A549 (cell line): ENCODE measurements around the gene NOSIP. TPM values are rescaled to one million over a fixed set of nuclear protein-coding genes. Genes with fewer than 3 reads are reported as not detected.

Source experiments
- ATAC-seq, 2 experiments: fragments of 200-7000 bp in 1 of 2; fragments of >200 bp in 1 of 2; cut with Nextera tagmentation in 1 of 2; cut with Tn5 transposase in 1 of 2; 3 replicates each; pipeline versions ENCODE4 v1.8.0 to v1.9.1; 2018 to 2020; ENCODE audit warnings: mild to moderate bottlenecking in 1 of 2, moderate library complexity in 1 of 2
- CTCF ChIA-PET: fragments of 300-600 bp; sonication (Branson Sonifier 250); formaldehyde crosslinking; extraction: SDS; loops from one replicate; lab custom pipeline; 2021; ENCODE audit warnings: antibody characterized with exemption, inconsistent platforms; lab: Yijun Ruan, JAX
- POLR2A ChIA-PET: fragments of 350-600 bp; formaldehyde crosslinking; extraction: SDS; loops from one replicate; lab custom pipeline; 2021; ENCODE audit warnings: antibody characterized with exemption, inconsistent platforms; lab: Yijun Ruan, JAX
- DNase-seq, 2 experiments: peaks; one replicate each; pipeline versions ENCODE4 v3.0.0 to v3.0.0-alpha.2; 2011 to 2016; ENCODE audit warnings: low read depth in 1 of 2, low spot score in 1 of 2
- FAIRE-seq: peaks from 2 replicates; lab custom pipeline; 2011; peaks lifted over from hg19 to GRCh38; lab: Jason Lieb, UNC
- H3K27ac ChIP-seq, 2 experiments: fragments of >200 bp; sonication (Bioruptor Twin); formaldehyde crosslinking; 3 replicates each; pipeline ENCODE4 v1.5.1; 2016 to 2017
- H3K4me1 ChIP-seq: fragments of >200 bp; sonication (Bioruptor Twin); formaldehyde crosslinking; 3 replicates; pipeline ENCODE4 v1.6.1; 2016
- H3K4me2 ChIP-seq: fragments of >200 bp; sonication (Bioruptor Twin); formaldehyde crosslinking; 3 replicates; pipeline ENCODE4 v1.6.1; 2016
- H3K4me3 ChIP-seq: fragments of >200 bp; sonication (Bioruptor Twin); formaldehyde crosslinking; 3 replicates; pipeline ENCODE4 v1.5.1; 2016
- H3K9me3 ChIP-seq: fragments of >200 bp; sonication (Bioruptor Twin); formaldehyde crosslinking; 3 replicates; pipeline ENCODE4 v1.6.1; 2016
- BCL3 ChIP-seq: fragments of >200 bp; sonication (Bioruptor Twin); formaldehyde crosslinking; IDR thresholded peaks from 3 replicates; pipeline ENCODE4 v1.6.1; 2016
- CBX8 ChIP-seq: fragments of 200-600 bp; sonication (generic); IDR thresholded peaks from 2 replicates; pipeline ENCODE4 v1.6.1; 2016
- CHD2 ChIP-seq: fragments of 150-350 bp; IDR thresholded peaks from 2 replicates; pipeline ENCODE4 v1.6.1; 2014; ENCODE audit warnings: low read length; ENCODE audit not compliant: partially characterized antibody
- CTCF ChIP-seq: fragments of >200 bp; sonication (Bioruptor Twin); formaldehyde crosslinking; IDR thresholded peaks from 3 replicates; pipeline ENCODE4 v1.5.1; 2016
- ELK1 ChIP-seq: fragments of 150-350 bp; IDR thresholded peaks from 2 replicates; pipeline ENCODE4 v1.6.1; 2014; ENCODE audit warnings: low read depth, mild to moderate bottlenecking, low read length
- ESRRA ChIP-seq: fragments of 150-350 bp; IDR thresholded peaks from 2 replicates; pipeline ENCODE4 v1.6.1; 2014; ENCODE audit warnings: mild to moderate bottlenecking, low read length, borderline replicate concordance
- FOSL2 ChIP-seq, 2 experiments: fragments of 450-650 bp in 1 of 2; fragments of >200 bp in 1 of 2; sonication (Bioruptor Twin) in 1 of 2; formaldehyde crosslinking; IDR thresholded peaks; 2 replicates each; pipeline versions ENCODE4 v1.5.0 to v1.6.1; 2016 to 2020; ENCODE audit warnings: mild to moderate bottlenecking in 1 of 2, moderate library complexity in 1 of 2
- HDAC2 ChIP-seq: fragments of 200-600 bp; sonication (generic); IDR thresholded peaks from 2 replicates; pipeline ENCODE4 v1.6.1; 2016
- HMGXB4 ChIP-seq: fragments of 250-450 bp; sonication (Bioruptor Pico); IDR thresholded peaks from 2 replicates; pipeline ENCODE4 v1.5.0; 2021; ENCODE audit warnings: mild to moderate bottlenecking, moderate library complexity, borderline replicate concordance
- JUNB ChIP-seq: fragments of >200 bp; sonication (Bioruptor Twin); formaldehyde crosslinking; IDR thresholded peaks from 2 replicates; pipeline ENCODE4 v1.6.1; 2016
- KDM1A ChIP-seq: fragments of 200-600 bp; sonication (generic); IDR thresholded peaks from 2 replicates; pipeline ENCODE4 v1.6.1; 2016; ENCODE audit warnings: low read depth, mild to moderate bottlenecking
- KDM5A ChIP-seq: fragments of 200-600 bp; sonication (generic); IDR thresholded peaks from 2 replicates; pipeline ENCODE4 v1.6.1; 2016; ENCODE audit warnings: antibody characterized with exemption, mild to moderate bottlenecking
- MAZ ChIP-seq: fragments of 150-350 bp; IDR thresholded peaks from 2 replicates; pipeline ENCODE4 v1.6.1; 2014; ENCODE audit warnings: antibody characterized with exemption, low read depth, low read length, borderline replicate concordance
- NPAS2 ChIP-seq: fragments of 250-450 bp; sonication (Bioruptor Pico); IDR thresholded peaks from 2 replicates; pipeline ENCODE4 v1.8.0; 2022; ENCODE audit warnings: mild to moderate bottlenecking, moderate library complexity, borderline replicate concordance
- POLR2A ChIP-seq: IDR thresholded peaks from 2 replicates; pipeline ENCODE4 v1.6.1; 2012; ENCODE audit warnings: mild to moderate bottlenecking, low read length
- RAD21 ChIP-seq, 2 experiments: fragments of >200 bp in 1 of 2; sonication (Bioruptor Twin) in 1 of 2; formaldehyde crosslinking in 1 of 2; IDR thresholded peaks in 1 of 2; conservative IDR thresholded peaks in 1 of 2; 2 replicates in 1 of 2; 3 replicates in 1 of 2; pipeline ENCODE4 v1.6.1; 2012 to 2018; ENCODE audit warnings: inconsistent platforms in 1 of 2
- RNF2 ChIP-seq: fragments of 200-600 bp; sonication (generic); IDR thresholded peaks from 2 replicates; pipeline ENCODE4 v1.6.1; 2016; ENCODE audit warnings: low read depth, mild to moderate bottlenecking, antibody characterized with exemption, moderate library complexity, borderline replicate concordance
- SMC3 ChIP-seq: fragments of >200 bp; sonication (Bioruptor Twin); formaldehyde crosslinking; IDR thresholded peaks from 3 replicates; pipeline ENCODE4 v1.6.1; 2018; ENCODE audit warnings: inconsistent platforms
- TP53 ChIP-seq: fragments of 250-450 bp; sonication (Bioruptor Pico); IDR thresholded peaks from 2 replicates; pipeline ENCODE4 v1.5.0; 2021; ENCODE audit warnings: mild to moderate bottlenecking, moderate library complexity
- ZFP36 ChIP-seq: fragments of 450-650 bp; IDR thresholded peaks from 2 replicates; pipeline ENCODE4 v1.6.1; 2014; ENCODE audit warnings: borderline replicate concordance; ENCODE audit not compliant: partially characterized antibody
- ZNF302 ChIP-seq: fragments of 250-450 bp; sonication (Bioruptor Pico); IDR thresholded peaks from 2 replicates; pipeline ENCODE4 v1.9.0; 2021; ENCODE audit warnings: inconsistent platforms, mild to moderate bottlenecking, moderate library complexity
- ZSCAN20 ChIP-seq: fragments of 250-450 bp; sonication (Bioruptor Pico); IDR thresholded peaks from 2 replicates; pipeline ENCODE4 v1.8.0; 2022; ENCODE audit warnings: mild to moderate bottlenecking, moderate library complexity
- WGBS: methylation state at CpG from one replicate; pipeline ENCODE4 v1.1.6; 2017; ENCODE audit errors: missing lambda C conversion rate; 5-methylcytosine and 5-hydroxymethylcytosine counted together
- polyA plus RNA-seq, 4 experiments: library from polyadenylated mRNA; depleted of rRNA in 3 of 4; stranded (reverse); fragments of >200 nt; fragmentation: RNase III in 1 of 4; extraction: RNeasy Plus Mini Kit Qiagen cat#74134 plus additional on column Dnase treatment in 1 of 4; gene quantifications; 2 replicates in 3 of 4; 3 replicates in 1 of 4; pipeline ENCODE4 v1.2.3, GENCODE V29; 2011 to 2017

The NOSIP gene
- polyA plus RNA-seq, 2 of the 4 experiments (the other 2 are of a cell fraction) = 49.0 to 101 TPM

- TF ChIP-seq BCL3 (no peak), RNF2 (no peak), CTCF (peak; percentile 19; the same call in 1 of the 3 replicates), KDM1A (no peak), KDM5A (no peak), ELK1 (no peak), ZSCAN20 (CRISPR knock-in tag) (no peak)
Measured at GRCh38 chr19:49570997-49571676, 9.2 kb downstream of the NOSIP start (continued).

- POLR2A ChIA-PET = interaction anchor here (0.8 to 1.4 kb wide), 3 partner anchors 10 to 117 kb away, joined by 3 to 22 read pairs (median 5); partner anchors contain the start of genes ALDH16A1 and NOSIP
- peak overlapping the region; percentile 30; the same call in 1 of the 3 replicates for H3K4me2 ChIP-seq
- no peak overlapping the region for H3K27ac ChIP-seq
- no peak overlapping the region for H3K4me3 ChIP-seq
- CTCF ChIA-PET = interaction anchor here (0.6 to 16.1 kb wide), 65 partner anchors 10 to 1010 kb away, joined by 3 to 426 read pairs (median 5); partner anchors contain the start of genes FCGRT, FLT3LG, NOSIP and PIH1D1
- FAIRE-seq = no peak
- peak; percentile 94 to 95 for ATAC-seq
- TF ChIP-seq KDM5A = no peak
- TF ChIP-seq RAD21 (conservative IDR thresholded peaks at IDR 0.05 in 1 of 2, IDR thresholded peaks at IDR 0.05 in 1 of 2) = peak; percentile 88 to 94
- no peak; the same call in 1 of the 2 replicates for TF ChIP-seq HMGXB4 (CRISPR knock-in tag)
- TF ChIP-seq POLR2A = no peak
- no peak for TF ChIP-seq NPAS2 (CRISPR knock-in tag)
- TF ChIP-seq MAZ = peak; percentile 41; the same call in 1 of the 2 replicates
- no peak for TF ChIP-seq JUNB
- no peak for TF ChIP-seq CHD2
- 0 out of 2 replicates have a peak, but pooled peaks have one; percentile 52 for TF ChIP-seq ESRRA
- TF ChIP-seq ZFP36 = no peak
- peak; percentile 100 for TF ChIP-seq CTCF
- TF ChIP-seq ZSCAN20 (CRISPR knock-in tag) = no peak
- TF ChIP-seq HDAC2 = no peak
- no peak for TF ChIP-seq ZNF302
- peak; percentile 88 for TF ChIP-seq SMC3
- TF ChIP-seq CBX8 = no peak
- no peak for TF ChIP-seq FOSL2 (IDR thresholded peaks at IDR 0.05)
- TF ChIP-seq FOSL2 (CRISPR knock-in tag; IDR thresholded peaks at IDR 0.05) = no peak
- TF ChIP-seq TP53 (CRISPR knock-in tag) = no peak
- peak; percentile 92 for DNase-seq
- no peaks in the 10 kb centered on the region for H3K9me3 ChIP-seq
- H3K4me1 ChIP-seq = peaks cover 13% of the 10 kb centered on the region
- 23% methylated on average over 14 of the region's 14 CpGs for WGBS
Measured at GRCh38 chr19:49570138-49570856, 10.1 kb downstream of the NOSIP start.
